NCI-H2227 (cell line): Measurements from ENCODE around the gene CLDN1.
"Not testable (repeated sequence)": the region's sequence is repeated elsewhere in the genome, so short reads cannot be mapped to it uniquely, and the experiment has no call there.

Source experiments
- DNase-seq: peaks from one replicate; lab custom pipeline; 2025; ENCODE audit not compliant: unreplicated experiment; lab: John Stamatoyannopoulos, UW

CLDN1 gene

DNA sequence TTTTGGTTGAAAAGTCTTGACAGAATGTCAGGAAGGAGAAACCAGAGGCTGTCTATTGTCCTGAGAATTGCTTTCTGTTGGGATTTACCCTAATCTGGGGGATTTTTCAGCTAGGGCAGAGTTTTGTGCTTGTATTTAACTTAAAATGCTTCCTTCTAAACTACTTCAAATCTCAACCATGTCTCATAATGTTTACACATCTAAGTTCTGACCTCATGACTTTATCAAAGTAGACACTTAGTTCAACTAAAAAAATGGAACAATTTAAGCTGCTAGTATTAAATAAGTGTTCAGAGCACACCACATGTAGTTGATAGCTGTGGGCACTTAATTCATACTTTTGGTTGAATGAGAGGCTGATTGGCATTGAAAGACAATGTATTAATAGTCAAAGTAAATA is 28.2 kb downstream of the CLDN1 start:
- DNase-seq: no peak

- DNase-seq: no peak
These were observed 28.6 kb downstream of the CLDN1 start for GRCh38 chr3:190293621-190294020.

DNA sequence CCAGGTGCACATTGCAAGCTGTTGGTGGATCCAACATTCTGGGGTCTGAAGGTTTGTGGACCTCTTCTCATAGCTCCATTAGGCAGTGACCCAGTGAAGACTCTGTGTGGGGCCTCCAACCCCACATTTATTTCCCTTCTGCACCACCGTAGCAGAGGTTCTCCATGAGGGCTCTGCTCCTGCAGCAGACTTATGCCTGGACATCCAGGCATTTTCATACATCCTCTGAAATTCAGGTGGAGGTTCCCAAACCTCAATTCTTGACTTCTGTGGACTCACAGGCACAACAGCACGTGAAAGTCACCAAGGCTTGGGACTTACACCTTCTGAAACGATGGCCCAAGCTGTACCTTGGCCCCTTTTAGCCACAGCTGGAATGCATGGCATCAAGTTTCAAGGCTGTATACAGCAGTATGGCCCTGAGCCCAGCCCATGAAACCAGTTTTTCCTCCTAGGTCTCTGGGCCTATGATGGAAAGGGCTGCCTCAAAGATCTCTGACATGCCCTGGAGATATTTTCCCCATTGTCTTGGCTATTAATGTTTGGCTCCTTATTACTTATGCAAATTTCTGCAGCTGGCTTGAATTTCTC is 30.2 kb downstream of the CLDN1 start:
- DNase-seq: no peak

GRCh38 chr3:190289989-190290388 is 32.3 kb downstream of the CLDN1 start:
- no peak for DNase-seq

DNA sequence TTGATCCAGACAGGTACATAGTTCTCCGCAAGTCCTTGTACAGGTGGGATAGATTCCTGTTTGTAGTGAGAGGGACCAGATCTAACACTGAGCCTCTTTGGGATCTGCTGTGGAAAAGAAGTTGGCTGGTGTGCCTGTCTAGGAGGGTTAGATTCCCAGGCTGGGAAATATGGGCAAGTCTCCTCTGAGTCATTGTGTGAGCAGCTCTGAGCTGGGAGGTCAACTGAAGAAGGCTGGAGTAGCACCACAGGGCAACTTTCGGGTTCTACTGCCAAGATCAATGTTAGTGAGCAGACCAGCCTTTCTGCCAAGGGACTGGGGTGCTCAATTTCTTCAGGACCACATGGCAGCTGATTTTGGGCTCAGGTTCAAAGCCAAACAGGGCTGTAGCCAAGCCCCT is 33.4 kb downstream of the CLDN1 start:
- no peak for DNase-seq

DNA sequence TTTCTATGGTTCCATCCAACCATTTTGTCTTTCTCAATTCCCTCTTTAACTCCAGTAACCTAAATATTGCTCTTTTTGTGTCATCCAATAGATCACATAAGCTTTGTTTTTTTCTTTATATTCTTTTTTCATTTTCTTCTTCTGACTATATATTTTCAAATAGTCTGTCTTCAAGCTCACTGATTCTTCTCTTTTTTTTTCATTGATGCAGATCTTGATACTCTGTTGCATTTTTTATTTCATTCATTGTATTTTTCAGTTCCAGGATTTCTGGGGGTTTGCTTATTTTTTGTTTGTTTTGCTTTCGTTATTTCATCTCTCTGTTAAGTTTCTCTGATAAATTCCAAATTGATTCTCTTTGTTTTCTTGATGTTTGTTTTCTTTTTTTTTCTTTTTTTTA is 36.2 kb downstream of the CLDN1 start:
- no peak for DNase-seq

- DNase-seq: no peak
These were observed 40.8 kb downstream of the CLDN1 start for GRCh38 chr3:190281308-190282051.

- DNase-seq: no peak
These were observed 42.6 kb downstream of the CLDN1 start for GRCh38 chr3:190279690-190280089.

DNA sequence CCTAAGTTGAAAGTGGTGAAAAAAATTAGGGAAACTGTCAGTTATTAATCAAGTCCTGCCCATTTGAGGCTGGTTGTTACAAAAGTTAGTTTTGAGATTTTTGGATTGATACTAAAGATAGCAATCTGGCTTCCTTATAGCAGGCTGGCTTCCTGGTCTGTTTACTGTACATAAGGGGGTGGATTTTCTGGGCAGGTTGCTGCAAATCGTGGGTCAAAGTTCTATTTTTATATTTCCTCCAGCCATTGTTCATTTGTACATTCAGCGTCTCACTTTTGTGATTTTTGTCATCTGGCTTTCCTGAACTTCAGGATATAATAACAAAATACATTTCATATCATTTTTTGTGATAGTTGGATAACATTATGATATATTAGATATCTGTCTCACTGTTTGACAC is 49.5 kb downstream of the CLDN1 start:
- no peak for DNase-seq

DNA sequence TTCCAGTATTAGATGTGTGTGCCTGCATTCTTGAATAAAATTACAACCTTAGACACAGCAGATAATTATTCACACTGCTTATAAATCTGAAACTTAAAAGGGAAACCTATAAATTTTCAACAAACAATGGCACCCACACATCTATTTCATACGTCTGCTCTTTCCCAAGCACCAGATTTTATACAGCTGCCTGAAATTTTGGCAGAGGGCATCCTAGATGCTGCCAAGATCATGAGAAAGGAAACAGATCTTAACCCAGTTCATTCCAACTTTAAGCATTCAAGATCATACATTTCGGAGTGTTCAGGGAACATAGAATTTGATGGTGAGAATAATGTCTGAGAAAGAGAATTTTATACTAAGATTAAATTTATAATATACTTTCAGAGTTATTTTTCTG is 53.1 kb downstream of the CLDN1 start:
- no peak for DNase-seq

DNA sequence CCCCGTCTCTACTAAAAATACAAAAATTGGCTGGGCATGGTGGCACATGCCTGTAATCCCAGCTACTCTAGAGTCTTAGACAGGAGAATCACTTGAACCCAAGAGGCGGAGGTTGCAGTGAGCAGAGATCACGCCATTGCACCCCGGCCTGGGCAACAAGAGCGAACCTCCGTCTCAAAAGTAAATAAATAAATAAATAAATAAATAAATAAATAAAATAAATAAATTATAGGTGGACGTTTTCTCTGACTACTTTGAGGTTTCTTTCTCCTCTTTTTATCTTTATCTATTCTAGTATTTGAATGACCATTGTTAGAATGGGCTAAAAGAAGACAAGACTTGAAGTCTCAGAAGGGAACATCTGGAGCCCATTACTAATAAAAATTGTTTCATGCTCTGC is 54.8 kb downstream of the CLDN1 start:
- not testable (repeated sequence) for DNase-seq

DNA sequence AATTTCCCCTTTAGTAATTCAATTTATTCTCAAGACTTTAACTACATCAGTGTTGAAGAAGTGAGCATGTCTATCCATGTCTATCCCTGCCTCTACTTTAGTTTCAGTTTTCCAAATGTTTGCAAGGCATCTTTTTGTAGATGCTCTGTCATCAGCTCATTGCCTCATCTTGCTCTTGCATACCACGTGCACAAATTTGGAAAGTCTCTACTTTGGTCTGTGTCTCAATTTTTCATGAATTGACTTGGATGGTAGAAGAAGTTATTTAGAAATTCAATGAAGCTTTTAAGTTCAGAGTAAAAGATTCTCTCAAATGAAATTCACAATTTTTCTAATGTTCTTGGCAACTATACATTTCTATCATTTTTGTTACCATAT is 55.3 kb downstream of the CLDN1 start:
- DNase-seq: no peak

DNA sequence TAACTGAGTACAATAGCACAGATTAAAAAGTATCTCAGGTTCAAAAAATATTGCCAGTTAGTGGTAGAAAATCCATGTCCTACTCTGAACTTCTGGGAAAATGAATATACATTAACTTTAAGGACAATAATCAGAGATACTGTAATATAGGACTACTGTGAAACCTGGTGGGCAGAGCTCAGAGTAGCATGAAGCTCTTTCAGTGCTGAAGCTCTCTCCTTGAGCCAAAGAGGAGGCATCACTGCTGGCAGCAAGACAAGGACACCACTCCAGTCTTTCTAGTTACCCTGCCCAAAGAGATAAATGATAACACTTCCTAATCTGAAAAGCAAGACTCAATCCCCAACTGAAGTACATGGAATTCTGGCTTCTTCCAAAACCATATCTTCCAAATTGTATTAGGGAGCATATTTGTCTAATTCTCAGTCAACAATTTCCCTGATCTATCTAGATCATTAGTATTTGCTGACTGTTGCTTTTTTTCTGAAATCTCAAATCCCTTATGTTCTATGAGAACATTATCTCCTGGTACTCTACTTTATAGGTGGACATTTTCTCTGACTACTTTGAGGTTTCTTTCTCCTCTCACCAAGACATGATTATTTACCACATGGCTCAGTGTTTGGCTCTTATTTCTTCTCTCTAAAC is 55.9 kb downstream of the CLDN1 start:
- no peak for DNase-seq

- no peak for DNase-seq
These were observed 56.5 kb downstream of the CLDN1 start for GRCh38 chr3:190265796-190266195.

DNA sequence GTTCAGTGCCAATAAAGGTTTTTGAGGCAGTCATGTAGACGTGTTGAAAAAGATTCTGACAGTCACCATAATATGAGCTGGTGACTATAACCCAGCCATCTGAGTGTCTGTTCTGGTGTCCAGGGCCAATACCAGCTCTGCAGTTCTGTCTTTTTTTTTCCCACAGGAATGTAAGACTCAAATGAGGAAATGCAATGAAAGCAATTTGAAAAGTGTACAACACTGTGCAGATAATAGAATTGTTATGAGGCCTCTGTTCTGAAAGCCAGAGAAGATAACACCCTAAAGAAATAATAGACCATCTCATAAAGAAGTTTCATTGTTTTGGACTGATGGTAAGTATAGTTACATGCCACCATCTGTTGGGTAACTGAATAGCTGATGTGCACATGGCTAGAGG is 57.1 kb downstream of the CLDN1 start:
- DNase-seq: no peak

DNA sequence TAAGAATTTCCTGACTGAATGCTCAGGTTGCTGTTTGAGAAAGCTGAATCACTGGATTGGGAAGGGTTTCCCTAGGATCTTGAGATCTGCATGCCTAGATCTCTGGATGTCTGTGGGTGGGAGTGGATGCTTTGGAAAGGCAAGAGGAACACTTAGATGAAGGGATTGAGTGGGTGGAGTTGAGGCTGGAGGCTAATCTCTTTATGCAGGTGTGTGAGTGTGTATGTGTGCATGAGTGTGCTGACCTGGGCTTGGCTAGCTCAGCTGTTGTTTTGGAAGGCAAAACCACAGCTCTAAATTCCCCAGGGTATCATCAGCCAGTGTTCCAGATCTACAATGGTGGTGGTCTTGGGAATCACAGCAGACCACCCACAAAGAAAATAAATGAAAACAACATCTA is 60.5 kb downstream of the CLDN1 start:
- DNase-seq: no peak

DNA sequence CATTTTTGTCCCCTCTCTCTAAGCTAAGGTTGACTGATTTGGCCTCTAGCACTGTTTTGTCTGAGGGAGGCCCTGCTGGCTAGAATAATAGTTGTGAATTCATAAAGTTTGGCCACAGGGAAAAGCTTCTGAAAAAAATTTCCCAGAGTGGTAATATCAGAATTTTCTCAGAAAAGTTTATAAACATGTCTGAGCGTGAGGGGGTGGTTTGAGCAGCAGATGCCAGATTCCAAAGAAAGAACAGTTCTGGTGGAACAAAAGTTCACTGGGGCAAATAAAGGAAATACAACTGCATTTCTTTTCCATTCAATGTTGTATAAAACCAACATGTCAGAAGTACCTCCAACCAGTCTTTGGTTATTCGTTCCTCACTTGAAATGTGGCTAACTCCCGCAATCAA is 61.2 kb downstream of the CLDN1 start:
- DNase-seq: no peak

GRCh38 chr3:190260301-190260700 is 61.9 kb downstream of the CLDN1 start:
- DNase-seq: no peak

DNA sequence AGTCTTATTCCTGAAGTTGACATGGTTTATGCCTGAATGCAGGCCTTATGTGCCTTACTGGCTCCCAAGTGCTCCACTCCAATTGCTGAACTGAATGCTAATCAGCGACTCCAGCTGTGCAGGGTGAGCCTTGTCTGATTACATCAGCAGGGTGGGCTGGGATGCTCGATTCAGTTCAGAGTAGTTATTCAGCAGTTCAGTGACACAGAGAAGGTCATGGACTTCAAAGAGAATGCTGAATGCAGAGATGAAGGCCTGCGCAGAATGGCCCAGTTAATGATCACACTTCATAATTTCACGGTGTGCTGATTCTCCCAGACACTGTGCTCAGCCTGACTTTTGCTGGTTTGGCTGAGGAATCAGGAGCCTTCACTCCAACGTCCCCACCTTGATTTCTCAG is 63.6 kb downstream of the CLDN1 start:
- no peak for DNase-seq
